PC-3 (cell line): ENCODE results near the gene USO1. TPM values are rescaled to one million over a fixed set of nuclear protein-coding genes. Genes with fewer than 3 reads are reported as not detected.

Experiments
- ATAC-seq: fragments of 200-7000 bp; cut with Tn5 transposase; 2 replicates; pipeline ENCODE4 v1.9.1; 2020; ENCODE audit warnings: mild to moderate bottlenecking, moderate library complexity
- BruUV-seq: library from RNA; stranded (reverse); fragments of 400-500 nt; replicated peaks from 2 replicates; lab custom pipeline; 2021; lab: Mats Ljungman, UMichigan
- CTCF ChIA-PET: fragments of 300-600 bp; sonication (Branson Sonifier 250); formaldehyde crosslinking; loops from one replicate; lab custom pipeline; 2022; ENCODE audit warnings: antibody characterized with exemption; lab: Charles Lee
- POLR2A ChIA-PET: fragments of 300-600 bp; sonication (Branson Sonifier 250); formaldehyde crosslinking; loops from one replicate; lab custom pipeline; 2022; ENCODE audit warnings: antibody characterized with exemption; ENCODE audit not compliant: unreplicated experiment; lab: Charles Lee
- DNase-seq: peaks from one replicate; pipeline ENCODE4 v3.0.0-alpha.2; 2015
- H2AFZ ChIP-seq: fragments of 300-600 bp; sonication (generic); 2 replicates; pipeline ENCODE4 v1.6.0; 2016; ENCODE audit warnings: antibody characterized with exemption, low read length
- H3F3A ChIP-seq: fragments of 300-600 bp; sonication (generic); one replicate; pipeline ENCODE4 v1.6.0; 2017; ENCODE audit warnings: antibody characterized with exemption, low read length, control low read depth, mild to moderate bottlenecking; ENCODE audit not compliant: unreplicated experiment
- H3K27ac ChIP-seq: fragments of 300-600 bp; sonication (generic); 2 replicates; pipeline ENCODE4 v1.5.1; 2016; ENCODE audit warnings: mild to moderate bottlenecking, low read length
- H3K27me3 ChIP-seq: fragments of 300-600 bp; sonication (generic); 2 replicates; pipeline ENCODE4 v1.6.1; 2016; ENCODE audit warnings: low read length, mixed read lengths
- H3K36me3 ChIP-seq: fragments of 300-600 bp; sonication (generic); 2 replicates; pipeline ENCODE4 v1.6.1; 2016; ENCODE audit warnings: low read depth, mixed run types, low read length, mixed read lengths
- H3K4me1 ChIP-seq: fragments of 300-600 bp; sonication (generic); 2 replicates; pipeline ENCODE4 v1.5.1; 2016; ENCODE audit warnings: low read length; ENCODE audit not compliant: insufficient read depth
- H3K4me2 ChIP-seq: fragments of 300-600 bp; sonication (generic); 2 replicates; pipeline ENCODE4 v1.6.0; 2016; ENCODE audit warnings: low read length
- H3K4me3 ChIP-seq: fragments of 300-600 bp; sonication (generic); 2 replicates; pipeline ENCODE4 v1.5.1; 2016; ENCODE audit warnings: mild to moderate bottlenecking, low read length, mixed read lengths
- H3K79me2 ChIP-seq: fragments of 300-600 bp; sonication (generic); 2 replicates; pipeline ENCODE4 v1.6.1; 2017; ENCODE audit warnings: low read length, mixed read lengths
- H3K9ac ChIP-seq: fragments of 300-600 bp; sonication (generic); 2 replicates; pipeline ENCODE4 v1.6.0; 2016; ENCODE audit warnings: mild to moderate bottlenecking, low read length
- H3K9me2 ChIP-seq: fragments of 300-600 bp; sonication (generic); replicated peaks from 2 replicates; pipeline ENCODE4 v1.6.1; 2016; ENCODE audit warnings: mixed run types, low read length, mixed read lengths
- H3K9me3 ChIP-seq: fragments of 300-600 bp; sonication (generic); 2 replicates; pipeline ENCODE4 v1.6.1; 2016; ENCODE audit warnings: low read length, mixed read lengths
- H4K20me1 ChIP-seq: fragments of 300-600 bp; sonication (generic); 2 replicates; pipeline ENCODE4 v1.6.1; 2016; ENCODE audit warnings: low read length, mixed read lengths
- CTCF ChIP-seq: fragments of 300-600 bp; sonication (generic); conservative IDR thresholded peaks from 2 replicates; pipeline ENCODE4 v1.5.1; 2017; ENCODE audit warnings: antibody characterized with exemption, low read depth, mild to moderate bottlenecking, low read length
- EZH2 ChIP-seq: fragments of 300-600 bp; sonication (generic); IDR thresholded peaks from one replicate; pipeline ENCODE4 v1.6.1; 2017; ENCODE audit warnings: antibody characterized with exemption, mild to moderate bottlenecking, low read length; ENCODE audit not compliant: unreplicated experiment
- EZH2phosphoT487 ChIP-seq: fragments of 300-600 bp; sonication (generic); IDR thresholded peaks from 2 replicates; pipeline ENCODE4 v1.6.1; 2018; ENCODE audit warnings: mild to moderate bottlenecking, antibody characterized with exemption, low read length, borderline replicate concordance
- intact Hi-C: fragments of 100-400 bp; cut with micrococcal nuclease; formaldehyde crosslinking; loops from 2 replicates; pipeline ENCODE4 v1.9.0; 2023
- total RNA-seq: library from RNA; depleted of rRNA; stranded (reverse); fragments of >200 nt; gene quantifications from 2 replicates; pipeline ENCODE4 v1.2.3, GENCODE V29; 2014; rRNA removed

Gene USO1
- total RNA-seq, 1 experiment from 2014 or later: 34.3 TPM

- Histone ChIP-seq H3K9me3 (no peaks in the 10 kb centered on the region), H3K4me1 (0 out of 2 replicates have a peak, but pooled peaks cover 7% of the 10 kb centered on the region), H3K27ac (no peak overlapping the region), H3K9me2 (no peaks in the 10 kb centered on the region), H4K20me1 (no peaks in the 10 kb centered on the region), H2AFZ (no peak overlapping the region), H3K79me2 (no peaks in the 10 kb centered on the region), H3K4me2 (no peak overlapping the region), H3F3A (no peaks in the 10 kb centered on the region), H3K27me3 (no peaks in the 10 kb centered on the region), H3K9ac (no peak overlapping the region), H3K4me3 (no peak overlapping the region), H3K36me3 (no peaks in the 10 kb centered on the region)
- intact Hi-C loops: no loop called here
- POLR2A ChIA-PET: no interaction called here
- no peak for TF ChIP-seq CTCF
- TF ChIP-seq EZH2phosphoT487: no peak
- TF ChIP-seq EZH2: no peak
- BruUV-seq: no TSS peak
- DNase-seq (no peak), ATAC-seq (no peak)
- CTCF ChIA-PET: no interaction called here
These were observed 125.1 kb downstream of the USO1 start for GRCh38 chr4:75849461-75849860.

- H3K4me3 ChIP-seq: no peak overlapping the region
- no peaks in the 10 kb centered on the region for H3K36me3 ChIP-seq
- TF ChIP-seq EZH2: no peak
- TF ChIP-seq EZH2phosphoT487: no peak
- TF ChIP-seq CTCF: no peak
- H3K79me2 ChIP-seq: no peaks in the 10 kb centered on the region
- ChIA-PET POLR2A (no interaction called here), CTCF (no interaction called here)
- H3K27me3 ChIP-seq: no peaks in the 10 kb centered on the region
- no peak overlapping the region for H3K4me2 ChIP-seq
- intact Hi-C loops: no loop called here
- BruUV-seq: no TSS peak
- no peak overlapping the region for H3K9ac ChIP-seq
- ATAC-seq (no peak), DNase-seq (no peak)
- H3F3A ChIP-seq: no peaks in the 10 kb centered on the region
- no peak overlapping the region for H2AFZ ChIP-seq
- H3K9me3 ChIP-seq: no peaks in the 10 kb centered on the region
- H3K27ac ChIP-seq: no peak overlapping the region
- H3K4me1 ChIP-seq: no peaks in the 10 kb centered on the region
- H4K20me1 ChIP-seq: no peaks in the 10 kb centered on the region
- no peaks in the 10 kb centered on the region for H3K9me2 ChIP-seq
These were observed 134.3 kb downstream of the USO1 start for GRCh38 chr4:75858721-75859120.

- no peaks in the 10 kb centered on the region for H3K4me1 ChIP-seq
- H3K27me3 ChIP-seq: no peaks in the 10 kb centered on the region
- H3K79me2 ChIP-seq: no peaks in the 10 kb centered on the region
- H3K27ac ChIP-seq: no peak overlapping the region
- H4K20me1 ChIP-seq: no peaks in the 10 kb centered on the region
- no peak for ATAC-seq
- no peak overlapping the region for H3K4me2 ChIP-seq
- H3K9ac ChIP-seq: no peak overlapping the region
- no peak overlapping the region for H3K4me3 ChIP-seq
- ChIA-PET CTCF (no interaction called here), POLR2A (no interaction called here)
- no peak for TF ChIP-seq EZH2
- TF ChIP-seq CTCF: no peak
- TF ChIP-seq EZH2phosphoT487: no peak
- H3K36me3 ChIP-seq: no peaks in the 10 kb centered on the region
- H3K9me2 ChIP-seq: no peaks in the 10 kb centered on the region
- H2AFZ ChIP-seq: no peak overlapping the region
- no TSS peak for BruUV-seq
- intact Hi-C loops: no loop called here
- no peak for DNase-seq
- H3F3A ChIP-seq: no peaks in the 10 kb centered on the region
- H3K9me3 ChIP-seq: no peaks in the 10 kb centered on the region
These were observed 136.2 kb downstream of the USO1 start for GRCh38 chr4:75860606-75861005.

Other genes starting within 250 kb of the USO1 start
- gene RCHY1, start 210.2 kb upstream of the USO1 start, total RNA-seq: 14.3 and 18.2 TPM in 2 replicates
- 5.2 and 8.7 TPM in 2 replicates for gene THAP6, start 210.1 kb upstream of the USO1 start, total RNA-seq
- not detected in 2 replicates for gene ODAPH, start 168.5 kb upstream of the USO1 start, total RNA-seq
- 0.55 and 0.69 TPM in 2 replicates for gene CDKL2, start 94.0 kb upstream of the USO1 start, total RNA-seq
- 63.2 and 68.7 TPM in 2 replicates for gene G3BP2, start 51.2 kb upstream of the USO1 start, total RNA-seq
- gene PPEF2, start 177.9 kb downstream of the USO1 start, total RNA-seq: 0.04 TPM in 1 of 2 replicates, not detected in the other
- 21.9 and 48.6 TPM in 2 replicates for gene NAAA, start 216.4 kb downstream of the USO1 start, total RNA-seq